Stimulated activated CD8-positive, alpha-beta memory T cell treated with anti-CD3 and anti-CD28 coated beads, Interleukin-4, amount 100 ng/mL, for 1 hour (primary cell): ENCODE results near the gene SLC25A22.
A peak's percentile ranks its signal among the peaks of the same experiment; 100 is the strongest.

Experiments
- DNase-seq, 2 donors: peaks; one replicate each; pipeline ENCODE4 v3.0.0-alpha.2; 2020; ENCODE audit warnings: low read depth in 2 of 2, low spot score in 1 of 2

SLC25A22 gene

DNA sequence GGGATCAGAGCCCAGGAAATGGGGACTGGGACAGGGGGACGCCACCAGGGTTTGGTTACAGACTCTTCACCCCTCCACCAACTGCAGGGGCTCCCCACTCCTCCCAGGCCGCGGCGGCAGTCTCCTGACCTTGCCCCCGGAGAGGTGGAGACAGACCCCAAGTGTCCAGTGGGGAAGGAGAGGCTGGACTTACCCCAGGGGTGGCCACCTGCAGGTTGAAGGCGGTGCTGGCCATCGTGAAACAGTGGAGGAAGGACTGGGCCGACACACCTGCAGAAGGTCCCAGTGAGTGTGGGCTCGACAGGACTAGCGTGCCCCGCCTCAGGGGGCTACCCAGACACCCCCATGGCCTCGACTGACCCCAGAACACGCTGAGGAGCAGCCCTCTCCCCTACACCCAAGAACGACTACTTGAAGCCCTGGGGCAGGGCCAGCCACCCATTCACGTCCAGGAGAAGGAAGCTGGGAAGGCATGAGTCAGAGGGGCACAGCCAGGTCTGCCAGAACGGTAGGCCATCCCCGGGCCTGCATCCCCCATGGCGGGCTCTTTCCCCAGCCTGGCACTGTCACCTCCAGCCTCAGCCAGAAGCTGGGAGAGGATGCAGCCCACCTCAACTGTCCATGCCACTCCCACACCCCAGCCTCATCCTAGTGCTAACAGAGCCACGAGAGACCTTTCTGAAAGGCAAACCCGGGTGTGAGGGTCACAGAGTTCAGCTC, 23.0 kb downstream of the SLC25A22 start:
- DNase-seq, result no peak

- DNase-seq, result no peak
Measured at GRCh38 chr11:773830-774229, 24.3 kb downstream of the SLC25A22 start.

GRCh38 chr11:773425-773824, 24.7 kb downstream of the SLC25A22 start:
- no peak for DNase-seq

DNA sequence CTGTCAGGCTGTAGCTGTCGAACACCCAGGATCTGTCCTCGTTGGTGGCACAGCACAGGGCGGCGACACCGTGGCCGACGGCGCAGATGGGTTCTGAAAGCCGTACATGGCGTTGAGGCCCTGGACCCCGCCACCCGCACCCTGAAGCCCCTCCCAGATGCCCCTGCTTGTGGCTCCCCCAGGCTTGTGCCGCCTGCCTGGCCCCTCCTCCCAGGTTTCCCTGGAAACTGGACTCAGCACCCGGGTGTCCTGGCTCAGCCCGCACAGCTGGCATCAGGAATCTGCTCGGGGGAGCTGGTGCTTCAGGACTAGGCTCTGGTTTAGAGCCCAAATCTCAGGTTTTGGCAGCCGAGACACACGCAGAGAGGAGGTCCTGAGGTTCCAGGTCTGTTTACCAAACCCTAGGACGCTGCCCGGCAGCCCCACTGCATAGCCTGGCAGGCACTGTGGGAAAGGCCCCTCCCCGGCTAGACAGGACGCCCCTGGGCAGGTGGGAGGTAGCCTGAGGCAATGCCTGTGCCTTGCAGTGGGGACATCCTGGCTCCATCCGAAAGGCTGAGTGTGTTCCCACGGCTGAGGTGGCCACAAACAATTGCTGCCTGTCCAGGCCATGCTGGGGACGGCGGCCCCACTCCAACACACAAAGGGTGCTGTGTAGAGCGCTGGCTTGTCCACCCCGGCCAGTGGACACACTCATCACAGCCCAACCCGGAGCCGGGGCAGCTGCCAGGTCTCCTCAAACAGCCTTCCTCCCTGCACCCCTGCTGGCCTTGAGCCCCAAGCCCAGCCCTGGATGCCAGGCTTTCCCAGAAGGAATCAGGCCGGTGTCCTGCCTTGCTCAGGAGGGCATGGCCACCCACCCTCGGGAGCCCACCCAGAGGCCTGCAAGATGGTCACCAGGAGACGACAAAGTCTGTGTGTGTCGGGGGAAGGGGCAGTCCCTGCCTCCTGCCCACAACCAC, 25.4 kb downstream of the SLC25A22 start:
- DNase-seq, result no peak

- no peak for DNase-seq
Measured at GRCh38 chr11:771617-772204, 26.4 kb downstream of the SLC25A22 start.

- no peak for DNase-seq
Measured at GRCh38 chr11:770642-771616, 27.2 kb downstream of the SLC25A22 start.

- DNase-seq, result no peak
Measured at GRCh38 chr11:769887-770641, 28.0 kb downstream of the SLC25A22 start.

GRCh38 chr11:767238-767637, 30.8 kb downstream of the SLC25A22 start:
- no peak for DNase-seq

DNA sequence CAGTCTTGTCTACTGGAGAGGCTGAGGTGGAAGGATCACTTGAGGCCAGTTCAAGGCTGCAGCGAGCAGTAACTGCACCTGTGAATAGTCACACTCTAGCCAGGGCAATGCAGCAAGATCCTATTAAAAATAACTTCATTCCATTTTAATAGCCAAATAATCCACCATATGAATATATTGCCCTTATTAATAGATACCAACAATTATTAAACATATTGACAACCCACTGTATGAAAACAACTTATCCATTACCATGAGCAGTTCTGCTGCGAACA, 31.2 kb downstream of the SLC25A22 start:
- DNase-seq, result no peak

DNA sequence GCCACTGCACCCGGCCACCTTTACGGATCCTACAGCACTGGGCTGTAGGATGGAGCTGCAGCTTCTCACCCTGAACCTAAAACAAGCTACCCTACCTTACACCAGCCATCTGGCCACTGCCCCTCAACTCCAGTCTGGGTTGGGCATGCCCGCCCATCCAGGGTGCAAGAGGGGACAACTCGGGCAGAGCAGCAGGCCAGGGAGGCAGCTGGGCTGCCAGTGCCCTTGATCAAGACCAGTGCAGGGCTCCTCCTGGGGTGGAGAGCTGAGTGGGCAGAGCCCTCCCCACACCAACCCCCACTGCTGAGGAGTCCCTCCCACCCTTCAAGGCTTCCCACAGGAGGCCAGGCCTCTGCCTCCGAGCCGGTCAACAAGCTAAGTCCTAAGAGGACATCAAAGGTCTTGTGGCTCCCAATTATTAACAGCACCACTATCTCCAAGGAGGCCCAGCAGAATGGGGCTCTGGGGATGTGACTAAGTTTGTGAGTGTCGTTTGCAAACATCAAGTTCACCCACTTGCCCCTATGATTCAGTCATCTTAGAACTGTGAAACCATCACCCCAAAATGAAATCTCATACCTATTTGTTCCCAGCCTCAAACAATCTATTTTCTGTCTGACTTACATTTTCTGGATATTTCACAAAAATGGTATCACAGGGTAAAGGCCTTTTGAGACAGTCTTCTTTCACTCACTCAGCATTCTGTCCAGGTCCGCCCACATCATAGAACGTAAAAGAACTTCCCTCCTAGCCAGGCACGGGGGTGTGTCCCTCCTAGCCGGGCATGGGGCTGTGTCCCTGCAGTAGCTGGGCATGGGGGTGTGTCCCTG, 31.8 kb downstream of the SLC25A22 start:
- DNase-seq, result no peak

DNA sequence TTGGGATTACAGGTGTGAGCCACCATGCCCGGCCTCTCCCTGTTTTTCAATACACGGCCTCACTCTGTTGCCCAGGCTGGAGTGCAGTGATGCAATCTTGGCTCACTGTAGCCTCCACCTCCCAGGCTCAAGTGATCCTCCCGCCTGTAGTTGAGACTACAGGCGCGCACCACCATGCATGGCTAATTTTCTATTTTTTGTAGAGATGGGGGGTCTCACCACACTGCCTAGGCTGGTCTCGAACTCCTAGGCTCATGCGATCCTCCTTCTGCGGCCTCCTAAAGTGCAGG, 32.3 kb downstream of the SLC25A22 start:
- no peak for DNase-seq

DNA sequence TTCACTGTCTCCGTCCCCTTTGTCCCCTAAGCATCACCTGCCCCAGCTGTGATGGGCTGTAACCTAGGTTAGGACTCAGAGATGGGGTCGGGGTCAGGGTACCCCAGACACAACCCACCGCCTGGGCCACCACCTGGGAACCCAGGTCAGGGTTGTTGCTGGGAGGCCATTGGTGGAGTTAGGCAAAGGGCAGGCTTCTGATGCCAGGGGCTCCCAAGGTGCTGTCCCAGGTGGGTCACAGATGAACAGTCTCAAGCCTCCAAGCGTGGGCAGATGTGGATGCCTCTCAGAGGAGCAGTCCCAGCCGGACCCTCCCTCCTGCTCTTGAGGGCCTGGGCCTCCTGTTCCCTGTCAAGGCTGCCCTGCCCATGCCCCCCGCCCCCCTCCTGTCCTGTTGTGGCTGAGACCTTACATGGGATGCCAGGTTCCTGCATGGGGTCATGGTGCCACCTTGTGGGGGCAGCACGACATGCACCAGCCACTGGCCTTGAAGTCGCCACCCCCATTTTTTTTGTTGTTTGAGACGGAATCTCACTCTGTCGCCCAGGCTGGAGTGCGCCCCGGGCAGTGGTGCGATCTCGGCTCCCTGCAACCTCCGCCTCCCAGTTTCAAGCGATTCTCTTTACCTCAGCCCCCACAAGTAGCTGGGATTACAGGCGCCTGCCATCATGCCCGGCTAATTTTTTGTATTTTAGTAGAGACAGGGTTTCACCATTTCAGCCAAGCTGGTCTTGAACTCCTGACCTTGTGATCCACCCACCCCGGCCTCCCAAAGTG, 32.9 kb downstream of the SLC25A22 start:
- DNase-seq, result peak; percentile 41 to 44

- no peak for DNase-seq
Measured at GRCh38 chr11:764322-765024, 33.6 kb downstream of the SLC25A22 start.

DNA sequence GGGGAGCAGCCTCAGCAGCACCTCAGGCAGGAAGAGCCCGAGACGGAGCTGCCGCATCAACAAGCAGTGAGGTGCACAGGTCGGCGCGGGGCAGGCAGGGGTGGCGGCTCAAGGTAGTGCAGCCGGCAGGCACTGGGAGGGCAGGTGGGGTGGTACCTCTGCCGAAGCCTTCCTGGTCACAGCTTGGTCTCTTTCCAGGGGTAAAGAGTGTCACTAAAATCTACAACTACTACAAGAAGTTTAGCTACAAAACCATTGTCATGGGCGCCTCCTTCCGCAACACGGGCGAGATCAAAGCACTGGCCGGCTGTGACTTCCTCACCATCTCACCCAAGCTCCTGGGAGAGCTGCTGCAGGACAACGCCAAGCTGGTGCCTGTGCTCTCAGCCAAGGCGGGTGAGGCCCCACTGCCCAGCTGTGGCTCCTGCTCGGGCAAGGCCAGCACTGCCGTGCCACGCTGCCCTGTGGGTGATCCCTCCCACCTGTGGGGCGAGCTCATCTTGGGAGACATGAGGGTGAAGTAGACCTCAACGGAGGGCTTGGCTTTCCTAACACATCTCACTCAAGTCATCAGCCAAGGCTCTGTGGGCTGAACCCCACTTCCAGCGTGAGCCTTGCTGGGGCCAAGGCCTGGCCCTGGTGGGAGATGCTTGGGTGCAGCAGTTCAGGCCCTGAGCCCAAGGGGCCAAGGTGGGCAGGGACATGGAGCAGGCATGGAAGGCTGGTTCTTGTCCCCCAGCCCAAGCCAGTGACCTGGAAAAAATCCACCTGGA, 34.3 kb downstream of the SLC25A22 start:
- no peak for DNase-seq

DNA sequence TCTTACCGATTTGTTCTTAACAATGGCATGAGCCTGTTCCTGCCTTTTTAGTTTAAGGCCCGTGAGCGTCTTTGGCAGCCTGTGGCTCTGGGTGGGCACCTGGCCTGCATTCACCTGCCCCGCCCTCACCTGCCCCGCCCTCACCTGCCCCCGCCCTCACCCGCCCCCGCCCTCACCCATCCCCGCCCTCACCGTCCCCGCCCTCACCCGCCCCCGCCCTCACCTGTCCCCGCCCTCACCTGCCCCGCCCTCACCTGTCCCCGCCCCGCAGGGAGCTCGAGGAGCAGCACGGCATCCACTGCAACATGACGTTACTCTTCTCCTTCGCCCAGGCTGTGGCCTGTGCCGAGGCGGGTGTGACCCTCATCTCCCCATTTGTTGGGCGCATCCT, 35.0 kb downstream of the SLC25A22 start:
- DNase-seq, result no peak

DNA sequence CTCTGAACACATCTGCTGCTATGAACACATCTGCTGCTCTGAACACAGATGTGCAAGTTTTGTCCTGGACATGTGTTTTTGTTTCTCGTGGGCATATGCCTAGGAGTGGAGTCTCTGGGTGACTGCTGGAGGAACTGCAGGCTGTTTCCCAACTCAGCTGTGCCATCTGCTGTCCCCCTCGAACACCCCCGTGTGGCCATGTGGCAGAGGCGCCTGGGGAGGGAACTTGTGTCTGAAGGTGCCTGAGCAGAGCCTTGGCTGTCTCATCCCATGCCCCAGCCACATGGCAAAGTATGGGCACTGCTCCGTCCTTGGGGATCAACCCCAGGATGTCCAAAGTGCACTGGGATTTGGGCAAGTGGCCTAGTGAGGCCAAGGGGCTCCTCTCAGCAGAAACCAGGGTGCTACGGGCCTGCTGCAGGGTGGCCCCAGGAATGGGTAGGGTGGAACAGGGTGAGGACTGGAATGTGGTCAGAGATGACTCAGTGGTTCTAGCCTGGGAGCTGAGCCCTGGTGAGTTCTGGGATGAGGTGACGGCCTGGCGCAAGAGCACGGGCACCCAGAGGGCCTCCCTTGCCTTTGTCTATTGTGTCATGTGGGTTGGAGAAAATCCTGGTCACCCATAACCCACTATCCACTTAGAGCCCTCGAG, 35.5 kb downstream of the SLC25A22 start:
- DNase-seq, result no peak

- DNase-seq, result no peak
Measured at GRCh38 chr11:761526-762108, 36.5 kb downstream of the SLC25A22 start.
